Measurements from ENCODE around the gene TESMIN. TPM values are rescaled to one million over a fixed set of nuclear protein-coding genes. Genes with fewer than 3 reads are reported as not detected.

Gene TESMIN
- polyA plus RNA-seq, 1 donor (not counting 4 experiments of a cell fraction or from before 2014, with no cell fraction given), result 4.0 TPM

DNA sequence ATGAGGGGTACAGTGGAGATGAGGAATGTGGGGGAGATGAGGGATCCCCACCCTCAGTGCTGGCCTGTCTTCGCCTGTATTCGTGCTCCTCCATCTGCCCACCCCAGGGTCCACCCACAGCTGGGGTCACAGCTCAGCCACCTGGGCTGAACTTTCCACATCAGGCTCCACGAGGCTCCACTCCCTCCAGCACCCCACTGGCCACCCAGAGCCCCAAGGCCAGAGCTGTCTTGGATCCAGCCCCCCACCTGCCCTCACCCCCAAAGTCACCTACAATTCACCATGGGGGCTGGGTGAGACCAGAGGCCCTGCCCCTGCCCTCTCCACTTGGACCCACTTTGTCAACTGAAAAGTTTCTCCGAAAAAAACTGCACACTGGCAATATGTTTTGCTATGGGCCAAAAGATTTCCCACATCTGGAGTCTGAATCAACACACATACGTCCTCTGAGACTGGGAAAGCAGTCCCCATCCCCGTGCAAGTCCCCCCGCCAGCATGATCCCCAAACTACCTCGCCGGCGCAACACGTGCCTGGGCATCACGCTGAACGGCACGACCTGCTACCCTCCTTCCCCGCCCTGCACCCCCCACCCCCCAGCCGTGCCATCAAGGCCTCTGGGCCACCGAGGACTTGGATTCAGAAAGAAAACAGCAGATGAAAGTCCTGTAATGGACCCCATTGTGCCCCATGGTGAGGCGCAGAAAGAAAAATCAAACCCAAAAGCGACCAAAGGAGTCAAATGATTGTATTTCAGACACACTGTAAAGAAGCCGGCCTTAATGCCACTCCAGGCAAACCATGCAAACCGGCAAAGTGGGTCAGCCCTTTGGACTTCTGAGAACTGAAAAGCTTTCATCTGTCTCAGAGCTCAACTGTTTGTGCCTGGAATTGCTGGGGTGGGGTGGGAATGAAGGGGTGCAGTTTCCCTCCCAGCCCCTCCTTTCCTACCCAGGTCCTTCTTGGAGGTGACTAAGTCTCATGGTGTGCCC is 83.5 kb downstream of the TESMIN start:
- Histone ChIP-seq H2AFZ (ENCODE audit: control insufficient read depth, low read length) (no peak overlapping the region), H3K27ac (ENCODE audit: control insufficient read depth, insufficient read depth, low read length) (no peak overlapping the region)
- TF ChIP-seq, protein P1, sequence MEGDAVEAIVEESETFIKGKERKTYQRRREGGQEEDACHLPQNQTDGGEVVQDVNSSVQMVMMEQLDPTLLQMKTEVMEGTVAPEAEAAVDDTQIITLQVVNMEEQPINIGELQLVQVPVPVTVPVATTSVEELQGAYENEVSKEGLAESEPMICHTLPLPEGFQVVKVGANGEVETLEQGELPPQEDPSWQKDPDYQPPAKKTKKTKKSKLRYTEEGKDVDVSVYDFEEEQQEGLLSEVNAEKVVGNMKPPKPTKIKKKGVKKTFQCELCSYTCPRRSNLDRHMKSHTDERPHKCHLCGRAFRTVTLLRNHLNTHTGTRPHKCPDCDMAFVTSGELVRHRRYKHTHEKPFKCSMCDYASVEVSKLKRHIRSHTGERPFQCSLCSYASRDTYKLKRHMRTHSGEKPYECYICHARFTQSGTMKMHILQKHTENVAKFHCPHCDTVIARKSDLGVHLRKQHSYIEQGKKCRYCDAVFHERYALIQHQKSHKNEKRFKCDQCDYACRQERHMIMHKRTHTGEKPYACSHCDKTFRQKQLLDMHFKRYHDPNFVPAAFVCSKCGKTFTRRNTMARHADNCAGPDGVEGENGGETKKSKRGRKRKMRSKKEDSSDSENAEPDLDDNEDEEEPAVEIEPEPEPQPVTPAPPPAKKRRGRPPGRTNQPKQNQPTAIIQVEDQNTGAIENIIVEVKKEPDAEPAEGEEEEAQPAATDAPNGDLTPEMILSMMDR (optimal IDR thresholded peaks at IDR 0.05 in 1 of 3, IDR thresholded peaks at IDR 0.05 in 1 of 3, conservative IDR thresholded peaks at IDR 0.05 in 1 of 3; ENCODE audit: extremely low read depth in 1 of 3, insufficient read depth in 2 of 3, low read length in 3 of 3), result no peak
- TF ChIP-seq EZH2 (IDR thresholded peaks at IDR 0.05; ENCODE audit: low read length), result no peak

DNA sequence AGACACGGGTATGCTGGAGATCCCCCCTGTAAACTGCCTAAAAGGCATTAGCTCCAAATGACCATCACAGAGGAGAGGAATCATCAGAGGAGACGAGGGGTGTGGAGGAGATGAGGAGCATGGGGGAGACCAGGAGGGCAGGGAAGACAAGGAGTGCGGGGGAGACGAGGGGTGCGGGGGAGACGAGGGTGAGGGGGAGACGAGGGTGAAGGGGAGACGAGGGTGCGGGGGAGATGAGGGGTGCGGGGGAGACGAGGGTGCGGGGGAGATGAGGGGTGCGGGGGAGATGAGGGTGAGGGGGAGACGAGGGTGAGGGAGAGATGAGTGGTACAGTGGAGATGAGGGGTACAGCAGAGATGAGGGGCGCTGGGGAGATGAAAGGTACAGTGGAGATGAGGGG is 84.5 kb downstream of the TESMIN start:
- Histone ChIP-seq H3K9me1 (ENCODE audit: control insufficient read depth, extremely low read depth, insufficient read depth, low read length) (no peaks in the 10 kb centered on the region), H3K27me3 (ENCODE audit: control insufficient read depth, extremely low read depth, insufficient read depth, low read length) (no peaks in the 10 kb centered on the region), H2AFZ (ENCODE audit: control insufficient read depth, low read length) (no peak overlapping the region), H3K4me3 (ENCODE audit: control insufficient read depth in 2 of 3, extremely low read depth in 1 of 3, insufficient read depth in 2 of 3, low read depth in 1 of 3, low read length in 3 of 3) (no peak overlapping the region), H3K27ac (ENCODE audit: control insufficient read depth, insufficient read depth, low read length) (no peak overlapping the region), H3K4me2 (ENCODE audit: control insufficient read depth, extremely low read depth, insufficient read depth, low read depth, low read length) (no peak overlapping the region), H3K36me3 (ENCODE audit: control insufficient read depth in 2 of 2, extremely low read depth in 1 of 2, insufficient read depth in 2 of 2, low read length in 2 of 2) (no peaks in the 10 kb centered on the region), H3K9ac (ENCODE audit: control insufficient read depth, extremely low read depth, insufficient read depth, low read length) (no peak overlapping the region), H4K20me1 (ENCODE audit: control insufficient read depth, extremely low read depth, insufficient read depth, low read length) (no peaks in the 10 kb centered on the region), H3K9me3 (ENCODE audit: control insufficient read depth, low read depth, low read length) (no peaks in the 10 kb centered on the region), H3K4me1 (ENCODE audit: control insufficient read depth, extremely low read depth, insufficient read depth, low read length) (no peaks in the 10 kb centered on the region), H3K79me2 (ENCODE audit: control insufficient read depth, insufficient read depth, low read length) (no peaks in the 10 kb centered on the region)
- no peak for DNase-seq (ENCODE audit: low read depth, low spot score)
- no peak for TF ChIP-seq EZH2 (IDR thresholded peaks at IDR 0.05; ENCODE audit: low read length)
- TF ChIP-seq, protein P1 (optimal IDR thresholded peaks at IDR 0.05 in 1 of 3, IDR thresholded peaks at IDR 0.05 in 1 of 3, conservative IDR thresholded peaks at IDR 0.05 in 1 of 3; ENCODE audit: extremely low read depth in 1 of 3, insufficient read depth in 2 of 3, low read length in 3 of 3), result no peak
- no peak for FAIRE-seq
- dilution Hi-C loops (cut with MboI; ENCODE audit: extremely low pct_ligation_motif_present, low sequenced_read_pairs), result no loop called here

More for the DNA sequence above, 83.5 kb downstream of the TESMIN start:
- no peak for DNase-seq (ENCODE audit: low read depth, low spot score)
- H4K20me1 ChIP-seq (ENCODE audit: control insufficient read depth, extremely low read depth, insufficient read depth, low read length), result no peaks in the 10 kb centered on the region
- dilution Hi-C loops (cut with MboI; ENCODE audit: extremely low pct_ligation_motif_present, low sequenced_read_pairs), result no loop called here
- no peaks in the 10 kb centered on the region for H3K36me3 ChIP-seq (ENCODE audit: control insufficient read depth in 2 of 2, extremely low read depth in 1 of 2, insufficient read depth in 2 of 2, low read length in 2 of 2)
- no peaks in the 10 kb centered on the region for H3K27me3 ChIP-seq (ENCODE audit: control insufficient read depth, extremely low read depth, insufficient read depth, low read length)
- no peaks in the 10 kb centered on the region for H3K9me3 ChIP-seq (ENCODE audit: control insufficient read depth, low read depth, low read length)
- H3K79me2 ChIP-seq (ENCODE audit: control insufficient read depth, insufficient read depth, low read length), result no peaks in the 10 kb centered on the region
- no peak for FAIRE-seq
- H3K9me1 ChIP-seq (ENCODE audit: control insufficient read depth, extremely low read depth, insufficient read depth, low read length), result no peaks in the 10 kb centered on the region
- H3K4me2 ChIP-seq (ENCODE audit: control insufficient read depth, extremely low read depth, insufficient read depth, low read depth, low read length), result no peak overlapping the region
- no peak overlapping the region for H3K9ac ChIP-seq (ENCODE audit: control insufficient read depth, extremely low read depth, insufficient read depth, low read length)
- H3K4me1 ChIP-seq (ENCODE audit: control insufficient read depth, extremely low read depth, insufficient read depth, low read length), result no peaks in the 10 kb centered on the region
- no peak overlapping the region for H3K4me3 ChIP-seq (ENCODE audit: control insufficient read depth in 2 of 3, extremely low read depth in 1 of 3, insufficient read depth in 2 of 3, low read depth in 1 of 3, low read length in 3 of 3)
